ENCODE data around the gene POLD3.
"Not testable (repeated sequence)": the region's sequence is repeated elsewhere in the genome, so short reads cannot be mapped to it uniquely, and the experiment has no call there.

POLD3 gene

GRCh38 chr11:74583024-74583624 lies 9.3 kb upstream of the POLD3 start:
- DNase-seq: no peak

DNA sequence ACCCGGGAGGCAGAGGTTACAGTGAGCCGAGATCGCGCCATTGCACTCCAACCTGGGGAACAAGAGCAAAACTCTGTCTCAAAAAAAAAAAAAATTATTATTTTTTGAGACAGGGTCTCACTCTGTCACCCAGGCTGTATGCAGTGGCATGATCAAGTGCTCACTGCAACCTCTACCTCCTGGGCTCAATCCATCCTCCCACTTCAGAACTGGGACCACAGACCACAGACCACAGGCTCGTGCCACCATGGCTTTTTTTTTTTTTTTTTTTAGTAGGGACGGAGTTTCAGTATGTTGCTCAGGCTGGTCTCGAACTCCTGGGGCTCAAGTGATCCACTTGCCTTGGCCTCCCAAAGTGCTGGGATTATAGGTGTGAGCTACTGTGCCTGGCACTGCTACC lies 1.9 kb upstream of the POLD3 start:
- not testable (repeated sequence) for DNase-seq

- DNase-seq: no peak
These were observed 330 bp upstream of the POLD3 start for GRCh38 chr11:74592063-74592440.

DNA sequence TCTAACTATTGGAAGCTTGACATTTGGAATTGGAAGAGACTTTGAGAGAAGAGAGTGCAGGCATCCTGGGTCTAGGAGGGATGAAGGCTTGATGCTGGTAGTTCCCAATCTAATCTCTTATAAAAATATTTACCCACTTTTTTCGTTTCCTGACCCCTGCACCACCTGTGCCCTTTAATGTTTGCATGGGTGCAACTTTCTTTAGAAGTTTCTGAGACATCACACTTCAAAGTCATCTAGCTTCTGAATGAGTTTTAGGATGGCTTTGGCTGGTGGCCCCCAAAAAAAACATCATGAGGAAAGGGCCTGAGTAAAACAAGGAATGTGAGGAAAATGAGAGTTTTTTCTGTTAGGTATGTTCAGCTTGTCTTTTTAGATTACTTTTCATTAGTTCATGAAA lies 1.1 kb downstream of the POLD3 start:
- no peak for DNase-seq

- DNase-seq: no peak
These were observed 10.5 kb downstream of the POLD3 start for GRCh38 chr11:74602637-74603556.

DNA sequence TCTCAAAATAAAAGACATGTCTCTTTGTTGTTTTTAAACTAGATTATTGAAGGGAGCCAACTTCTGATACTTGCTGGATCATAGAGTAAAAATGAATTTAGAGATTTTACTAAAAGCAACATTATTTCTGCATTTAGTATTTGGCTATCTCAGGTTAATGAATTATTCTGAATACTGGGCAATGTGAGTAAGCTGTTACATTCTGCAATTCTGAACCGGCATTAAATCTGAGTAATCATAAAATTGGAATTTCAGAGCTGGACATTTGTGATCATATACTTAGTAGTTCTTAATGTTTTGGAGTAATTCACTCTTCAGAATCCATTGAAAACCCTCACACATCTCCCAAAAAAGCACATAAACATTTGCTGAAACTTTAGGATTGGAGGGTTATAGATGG lies 11.5 kb downstream of the POLD3 start:
- DNase-seq: no peak

- DNase-seq: no peak
These were observed 11.9 kb downstream of the POLD3 start for GRCh38 chr11:74604311-74604710.

DNA sequence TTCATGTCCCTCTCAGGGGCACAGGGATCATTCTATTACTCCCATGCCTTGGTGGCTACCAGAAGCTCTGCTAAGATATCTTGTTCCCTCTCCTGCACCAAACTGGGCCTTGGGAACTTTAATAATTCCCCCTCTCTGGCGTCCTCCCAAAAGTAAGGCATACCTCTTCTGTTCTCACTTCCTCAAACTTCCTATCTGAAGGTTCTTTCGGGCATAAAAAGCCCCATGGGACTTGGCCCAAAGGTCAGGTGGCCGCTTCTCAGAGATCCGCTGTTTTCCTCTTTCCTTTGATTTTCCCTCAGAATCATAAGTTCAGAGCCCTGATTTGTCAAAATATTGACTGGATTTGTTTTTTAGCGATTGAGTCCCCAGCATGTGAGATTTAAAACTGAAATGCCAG lies 13.0 kb downstream of the POLD3 start:
- no peak for DNase-seq

DNA sequence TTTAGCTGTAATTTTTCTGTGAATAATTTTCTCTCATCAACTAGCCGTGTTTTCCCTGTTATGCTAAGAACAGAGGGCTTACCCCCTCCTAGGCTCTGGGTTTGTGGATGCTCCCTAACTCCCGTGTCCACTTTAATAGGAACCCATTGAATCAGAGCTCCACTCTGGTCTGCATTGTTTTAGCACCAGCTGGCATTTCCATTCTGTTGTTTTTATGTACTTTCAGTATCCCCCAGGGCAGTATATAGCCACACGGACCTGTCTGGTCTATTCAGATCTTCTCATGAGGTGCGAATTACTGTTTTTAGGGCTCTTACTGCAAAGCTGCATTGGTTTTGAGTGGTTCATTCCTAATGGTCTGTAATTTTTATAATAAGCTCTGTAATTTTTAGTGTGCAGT lies 16.0 kb downstream of the POLD3 start:
- no peak for DNase-seq

- DNase-seq: peak; percentile 53
These were observed 19.0 kb downstream of the POLD3 start for GRCh38 chr11:74611369-74611861.

- peak; percentile 52 for DNase-seq
These were observed 20.5 kb downstream of the POLD3 start for GRCh38 chr11:74612877-74613276.

- no peak for DNase-seq
These were observed 22.9 kb downstream of the POLD3 start for GRCh38 chr11:74615311-74615710.

- DNase-seq: no peak
These were observed 23.6 kb downstream of the POLD3 start for GRCh38 chr11:74615988-74616387.

GRCh38 chr11:74620531-74620930 lies 28.1 kb downstream of the POLD3 start:
- no peak for DNase-seq

DNA sequence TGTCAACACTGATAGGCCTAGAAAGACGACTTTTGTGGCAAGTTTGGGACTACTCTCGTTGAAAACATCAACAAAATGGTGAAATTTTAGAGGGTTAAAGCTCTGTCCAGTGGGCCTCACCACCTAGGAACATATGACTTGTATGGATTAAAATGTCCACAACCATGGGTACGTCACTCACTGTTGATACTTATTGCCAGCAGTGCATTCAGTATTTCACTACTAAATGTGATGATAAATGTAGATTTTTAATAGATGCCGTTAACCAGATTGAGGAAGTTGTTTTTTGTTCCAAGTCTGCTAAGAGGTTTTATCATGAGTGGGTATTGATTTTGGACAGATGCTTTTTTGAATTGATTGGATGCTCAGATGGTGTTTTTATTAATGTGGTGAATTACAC lies 33.7 kb downstream of the POLD3 start:
- no peak for DNase-seq

DNA sequence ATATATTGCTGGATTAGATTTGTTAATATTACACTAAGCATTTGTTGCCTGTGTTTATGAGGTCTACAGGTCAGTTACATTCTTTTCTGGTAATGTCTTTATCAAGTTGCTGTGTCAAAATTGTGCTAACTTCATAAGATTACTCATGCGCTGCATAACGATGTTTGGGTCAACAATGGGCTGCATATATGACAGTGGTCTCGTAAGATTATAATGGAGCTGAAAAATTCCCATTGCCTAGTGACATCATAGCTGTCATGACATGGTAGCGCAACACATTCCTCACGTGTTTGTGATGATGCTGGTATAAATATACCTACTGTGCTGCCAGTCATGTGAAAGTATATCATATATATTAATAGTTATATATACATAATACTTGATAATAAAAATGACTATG lies 34.2 kb downstream of the POLD3 start:
- no peak for DNase-seq

DNA sequence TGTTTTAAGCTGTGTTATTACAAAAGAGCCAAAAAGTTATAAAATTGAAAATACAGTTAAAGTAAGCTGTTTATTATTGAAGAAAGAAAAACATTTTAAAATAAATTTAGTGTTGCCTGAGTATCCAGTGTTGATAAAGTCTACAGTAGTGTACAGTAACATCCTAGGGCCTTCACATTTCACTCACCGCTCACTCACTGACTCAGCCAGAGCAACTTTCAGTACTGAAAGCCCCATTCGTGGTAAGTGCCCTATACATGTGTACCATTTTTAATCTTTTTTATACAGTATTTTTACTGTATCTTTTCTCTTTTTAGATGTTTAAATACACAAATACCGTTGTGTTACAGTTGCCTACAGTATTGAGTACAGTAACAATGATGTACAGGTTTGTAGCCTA lies 35.0 kb downstream of the POLD3 start:
- no peak for DNase-seq

GRCh38 chr11:74630043-74630442 lies 37.7 kb downstream of the POLD3 start:
- no peak for DNase-seq

DNA sequence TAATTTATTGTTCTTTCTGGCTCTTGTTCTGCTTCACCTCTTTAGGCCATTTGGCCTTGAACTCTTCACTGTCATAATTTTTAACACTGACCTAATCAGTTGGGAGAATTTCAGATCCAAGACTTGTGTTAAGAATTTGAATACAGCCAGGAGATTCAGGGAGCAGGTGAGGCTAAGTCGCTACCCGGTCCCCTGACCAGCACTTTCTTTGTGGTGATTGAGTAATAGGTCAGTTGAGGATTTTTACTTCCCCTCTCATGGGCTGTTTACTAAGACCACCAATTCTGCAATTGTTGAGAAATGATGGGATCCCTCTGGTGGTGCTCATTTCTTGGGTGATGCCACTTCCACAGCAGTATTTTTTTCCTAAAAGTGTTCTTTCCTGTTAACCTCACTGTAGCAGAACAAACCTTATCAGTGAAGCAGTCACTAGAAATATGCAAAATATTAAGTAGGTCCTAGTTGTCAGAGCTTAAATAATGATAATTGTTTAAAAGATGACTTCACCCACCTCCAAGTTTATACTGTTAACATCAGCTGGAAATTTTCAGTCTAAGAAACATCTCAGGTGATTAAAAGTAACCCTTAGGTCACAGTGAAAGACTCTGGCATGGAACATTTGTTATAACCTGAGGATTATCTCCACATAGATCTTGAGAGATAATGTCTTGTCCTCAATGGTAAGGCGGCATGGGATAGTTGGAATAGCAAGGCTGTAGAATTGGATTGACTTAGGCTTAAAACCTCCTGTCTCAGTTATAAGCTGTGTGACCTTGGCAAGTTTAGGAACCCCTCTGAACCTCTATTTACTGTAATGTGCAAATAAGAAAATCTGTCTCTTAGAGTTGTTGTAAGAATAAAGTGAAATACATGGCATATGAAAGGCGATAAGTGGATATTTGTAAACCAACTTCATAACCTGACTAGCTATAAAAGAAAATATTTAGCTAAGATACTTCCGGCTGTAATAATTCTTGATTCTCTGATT lies 41.3 kb downstream of the POLD3 start:
- no peak for DNase-seq

- peak; percentile 93 for DNase-seq
These were observed 42.2 kb downstream of the POLD3 start for GRCh38 chr11:74634537-74634936.

GRCh38 chr11:74636630-74637184 lies 44.3 kb downstream of the POLD3 start:
- DNase-seq: no peak

- peak; percentile 60 for DNase-seq
These were observed 45.3 kb downstream of the POLD3 start for GRCh38 chr11:74637700-74638099.

DNA sequence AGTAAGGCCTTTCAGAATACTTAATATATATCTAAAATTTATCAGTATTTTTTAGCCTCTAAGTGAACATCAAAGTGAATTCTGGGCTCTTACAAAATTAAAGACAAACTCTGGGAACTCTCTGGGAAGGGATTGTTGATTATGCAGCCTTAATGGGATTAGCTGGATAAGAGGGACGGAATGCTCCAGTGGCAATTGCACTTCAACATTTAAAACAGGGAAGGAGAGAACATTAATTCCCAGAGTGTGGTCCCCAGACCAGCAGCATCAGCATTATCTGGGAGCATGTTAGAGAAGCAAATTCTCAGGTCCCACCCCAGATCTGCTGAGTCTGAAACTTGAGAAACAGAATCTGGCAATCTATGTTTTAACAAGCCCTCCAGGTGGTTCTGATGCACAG lies 46.5 kb downstream of the POLD3 start:
- peak; percentile 70 for DNase-seq
